OCI-LY3 (cell line): ENCODE measurements around the gene ST3GAL3.

Experiments used
- CTCF ChIP-seq: fragments of 200-600, 300-600 bp; sonication (generic); IDR thresholded peaks from 2 replicates; pipeline ENCODE4 v1.5.1; 2014; ENCODE audit warnings: antibody characterized with exemption, low read length, low read depth
- EZH2phosphoT487 ChIP-seq: fragments of 200-600 bp; shearing (Covaris generic); IDR thresholded peaks from 2 replicates; pipeline ENCODE4 v1.6.1; 2018; ENCODE audit warnings: antibody characterized with exemption, mixed run types, low read depth

GRCh38 chr1:43946236-43947060, 239.1 kb downstream of the ST3GAL3 start, which contains the start of gene IPO13:
- TF ChIP-seq CTCF, result peak; percentile 51
- TF ChIP-seq EZH2phosphoT487, result no peak
